Endometrial microvascular endothelial cells (primary cell): Measurements from ENCODE around the gene REEP2. TPM values are rescaled to one million over a fixed set of nuclear protein-coding genes. Genes with fewer than 3 reads are reported as not detected.

Experiments used
- in situ Hi-C: cut with HindIII; loops from 2 replicates; pipeline ENCODE4 v1.10.0; 2017; ENCODE audit warnings: low sequenced_read_pairs, low pct_unique_long_range_greater_than_20kb; ENCODE audit errors: inconsistent ontology term
- total RNA-seq: library from RNA; depleted of rRNA; stranded (reverse); fragments of >200 nt; gene quantifications from one replicate; pipeline ENCODE4 v1.2.3, GENCODE V29; 2015; ENCODE audit errors: inconsistent ontology term

The REEP2 gene
- total RNA-seq, 1 donor from 2014 or later: 2.2 TPM

- in situ Hi-C loops: no loop called here
These were observed 6.9 kb downstream of the REEP2 start for GRCh38 chr5:138445547-138446271.

GRCh38 chr5:138448070-138448469, 9.2 kb downstream of the REEP2 start:
- in situ Hi-C loops: no loop called here

- in situ Hi-C loops: no loop called here
These were observed 9.9 kb downstream of the REEP2 start for GRCh38 chr5:138448481-138449398.

GRCh38 chr5:138449501-138450239, 10.8 kb downstream of the REEP2 start:
- in situ Hi-C loops: no loop called here

- in situ Hi-C loops: no loop called here
These were observed 12.1 kb downstream of the REEP2 start for GRCh38 chr5:138450971-138451370.

GRCh38 chr5:138452720-138453119, 13.9 kb downstream of the REEP2 start:
- in situ Hi-C loops: no loop called here

GRCh38 chr5:138453590-138453989, 14.7 kb downstream of the REEP2 start:
- in situ Hi-C loops: no loop called here

GRCh38 chr5:138454121-138454520, 15.3 kb downstream of the REEP2 start:
- in situ Hi-C loops: no loop called here

- in situ Hi-C loops: no loop called here
These were observed 16.5 kb downstream of the REEP2 start for GRCh38 chr5:138455232-138455930.

- in situ Hi-C loops: no loop called here
These were observed 18.8 kb downstream of the REEP2 start for GRCh38 chr5:138457531-138458275.

- in situ Hi-C loops: no loop called here
These were observed 19.5 kb downstream of the REEP2 start for GRCh38 chr5:138458384-138458783.

GRCh38 chr5:138458856-138459255, 20.0 kb downstream of the REEP2 start:
- in situ Hi-C loops: no loop called here

GRCh38 chr5:138459311-138459933, 20.6 kb downstream of the REEP2 start:
- in situ Hi-C loops: no loop called here

- in situ Hi-C loops: no loop called here
These were observed 21.3 kb downstream of the REEP2 start for GRCh38 chr5:138460032-138460693.

GRCh38 chr5:138461343-138462125, 22.7 kb downstream of the REEP2 start:
- in situ Hi-C loops: no loop called here

GRCh38 chr5:138463419-138464007, 24.7 kb downstream of the REEP2 start:
- in situ Hi-C loops: no loop called here
